GM12878 (cell line): ENCODE data around the gene SBF2. TPM values are rescaled to one million over a fixed set of nuclear protein-coding genes. Genes with fewer than 3 reads are reported as not detected.

Experiments
- ATAC-seq: fragments of 200-7000 bp; cut with Tn5 transposase; 3 replicates; pipeline ENCODE4 v1.9.1; 2020; ENCODE audit warnings: mild to moderate bottlenecking, moderate library complexity
- BruUV-seq: library from RNA; stranded (reverse); fragments of 400-500 nt; replicated peaks from 2 replicates; lab custom pipeline; 2021; lab: Mats Ljungman, UMichigan
- CTCF ChIA-PET: fragments of 300-600 bp; sonication (Branson Sonifier 250); formaldehyde crosslinking; extraction: SDS; loops from one replicate; lab custom pipeline; 2021; ENCODE audit warnings: inconsistent platforms; lab: Yijun Ruan, JAX
- POLR2A ChIA-PET: fragments of 350-600 bp; formaldehyde crosslinking; extraction: SDS; loops from one replicate; lab custom pipeline; 2021; ENCODE audit warnings: inconsistent platforms; lab: Charles Lee
- RAD21 ChIA-PET: fragments of 300-600 bp; sonication (Branson Sonifier 250); formaldehyde crosslinking; loops from one replicate; lab custom pipeline; 2023; ENCODE audit warnings: antibody characterized with exemption; ENCODE audit not compliant: unreplicated experiment; lab: Charles Lee
- SMC1A ChIA-PET: fragments of 300-600 bp; sonication (Branson Sonifier 250); formaldehyde crosslinking; loops from one replicate; lab custom pipeline; 2023; ENCODE audit not compliant: unreplicated experiment, uncharacterized antibody; lab: Charles Lee
- DNase-seq: peaks from one replicate; pipeline ENCODE4 v3.0.0-alpha.2; 2011; ENCODE audit warnings: low read depth, low spot score
- FAIRE-seq: peaks from 3 replicates; lab custom pipeline; 2011; peaks lifted over from hg19 to GRCh38; lab: Jason Lieb, UNC
- H2AFZ ChIP-seq: 2 replicates; pipeline ENCODE4 v1.6.0; 2011; ENCODE audit warnings: low read depth, low read length, control low read depth; ENCODE audit not compliant: control insufficient read depth
- H3K27ac ChIP-seq: 2 replicates; pipeline ENCODE4 v1.5.1; 2011; ENCODE audit warnings: control low read depth; ENCODE audit not compliant: control insufficient read depth, insufficient read depth
- H3K27me3 ChIP-seq, 2 experiments: replicated peaks in 1 of 2; 2 replicates each; pipeline versions ENCODE4 v1.6.0 to v1.6.1; 2011; ENCODE audit warnings: low read length in 1 of 2; ENCODE audit not compliant: control insufficient read depth in 2 of 2, insufficient read depth in 2 of 2
- H3K36me3 ChIP-seq, 2 experiments: 2 replicates each; pipeline ENCODE4 v1.5.1; 2011; ENCODE audit warnings: low read length in 1 of 2; ENCODE audit not compliant: control insufficient read depth in 2 of 2, insufficient read depth in 2 of 2
- H3K4me1 ChIP-seq: 2 replicates; pipeline ENCODE4 v1.6.1; 2011; ENCODE audit warnings: mild to moderate bottlenecking, low read length, moderate library complexity, mixed read lengths; ENCODE audit not compliant: control insufficient read depth, insufficient read depth
- H3K4me2 ChIP-seq: 2 replicates; pipeline ENCODE4 v1.6.0; 2011; ENCODE audit warnings: control low read depth; ENCODE audit not compliant: control insufficient read depth, insufficient read depth
- H3K4me3 ChIP-seq: fragments of 200-600 bp; sonication (generic); 2 replicates; pipeline ENCODE4 v1.5.1; 2016
- H3K79me2 ChIP-seq: 2 replicates; pipeline ENCODE4 v1.6.0; 2011; ENCODE audit warnings: low read length; ENCODE audit not compliant: control insufficient read depth, insufficient read depth
- H3K9ac ChIP-seq: 2 replicates; pipeline ENCODE4 v1.8.0; 2011; ENCODE audit warnings: low read length, control low read depth, mixed read lengths; ENCODE audit not compliant: control insufficient read depth, insufficient read depth
- H3K9me3 ChIP-seq: replicated peaks from 3 replicates; pipeline ENCODE4 v1.5.1; 2011; ENCODE audit warnings: mild to moderate bottlenecking, low read length; ENCODE audit not compliant: control insufficient read depth, insufficient read depth
- H4K20me1 ChIP-seq: 2 replicates; pipeline ENCODE4 v1.6.0; 2011; ENCODE audit not compliant: control insufficient read depth, insufficient read depth
- CBX5 ChIP-seq: sonication (generic); IDR thresholded peaks from 2 replicates; pipeline ENCODE4 v1.6.1; 2016; ENCODE audit warnings: low read depth, moderate library complexity, mild to moderate bottlenecking, inconsistent platforms
- CEBPB ChIP-seq, 2 experiments: fragments of 150-350 bp in 1 of 2; IDR thresholded peaks; 2 replicates each; pipeline ENCODE4 v1.6.1; 2012 to 2014; ENCODE audit warnings: low read depth in 2 of 2, low read length in 2 of 2, borderline replicate concordance in 1 of 2, inconsistent platforms in 1 of 2
- CHD1 ChIP-seq: IDR thresholded peaks from 2 replicates; pipeline ENCODE4 v1.6.1; 2012; ENCODE audit warnings: low read depth, low read length, improper control_type of control experiment
- CREB1 ChIP-seq: IDR thresholded peaks from 2 replicates; pipeline ENCODE4 v1.6.1; 2012; ENCODE audit warnings: low read depth, mild to moderate bottlenecking, inconsistent platforms
- CREM ChIP-seq: IDR thresholded peaks from 2 replicates; pipeline ENCODE4 v1.6.1; 2014; ENCODE audit warnings: antibody characterized with exemption, low read depth
- ESRRA ChIP-seq: IDR thresholded peaks from 2 replicates; pipeline ENCODE4 v1.6.1; 2012; ENCODE audit warnings: mild to moderate bottlenecking, low read length, improper control_type of control experiment
- FOXM1 ChIP-seq: IDR thresholded peaks from 2 replicates; pipeline ENCODE4 v1.6.1; 2012; ENCODE audit warnings: low read depth, mild to moderate bottlenecking, inconsistent platforms, low read length, moderate library complexity
- JUND ChIP-seq: IDR thresholded peaks from 2 replicates; pipeline ENCODE4 v1.6.1; 2012; ENCODE audit warnings: low read depth, mild to moderate bottlenecking, low read length, improper control_type of control experiment, moderate library complexity
- KAT2A ChIP-seq: conservative IDR thresholded peaks from 2 replicates; pipeline ENCODE4 v1.6.1; 2011; ENCODE audit warnings: low read depth, low read length; ENCODE audit not compliant: control insufficient read depth
- NFYB ChIP-seq: IDR thresholded peaks from 2 replicates; pipeline ENCODE4 v1.6.1; 2011; ENCODE audit warnings: low read depth, mild to moderate bottlenecking, low read length, improper control_type of control experiment, moderate library complexity; ENCODE audit not compliant: insufficient read depth
- PBX3 ChIP-seq: IDR thresholded peaks from 2 replicates; pipeline ENCODE4 v1.6.1; 2011; ENCODE audit warnings: mild to moderate bottlenecking, low read depth, low read length, moderate library complexity; ENCODE audit not compliant: insufficient replicate concordance
- PKNOX1 ChIP-seq: fragments of 450-650 bp; IDR thresholded peaks from 2 replicates; pipeline ENCODE4 v1.6.1; 2016; ENCODE audit warnings: mild to moderate bottlenecking
- RELA ChIP-seq: fragments of 450-650 bp; IDR thresholded peaks from 2 replicates; pipeline ENCODE4 v1.8.0; 2014; ENCODE audit warnings: borderline replicate concordance; ENCODE audit not compliant: partially characterized antibody
- ZNF687 ChIP-seq: fragments of 450-650 bp; IDR thresholded peaks from 2 replicates; pipeline ENCODE4 v1.6.1; 2017; ENCODE audit warnings: mild to moderate bottlenecking, moderate library complexity
- WGBS: methylation state at CpG from one replicate; pipeline ENCODE4 v1.1.6; 2016; ENCODE audit warnings: low lambda C conversion rate; ENCODE audit not compliant: insufficient replicate concordance, insufficient coverage; ENCODE audit errors: missing lambda C conversion rate; 5-methylcytosine and 5-hydroxymethylcytosine counted together
- in situ Hi-C: fragments of 300-500 bp; cut with MboI; formaldehyde crosslinking; loops from 9 replicates; pipeline ENCODE4 v1.14.3; 2018; ENCODE audit warnings: mixed read lengths
- intact Hi-C: fragments of 100-400 bp; cut with micrococcal nuclease; formaldehyde crosslinking; loops from one replicate; pipeline ENCODE4 v1.14.2; 2022; ENCODE audit not compliant: unreplicated experiment
- polyA plus RNA-seq, 11 experiments: library from polyadenylated mRNA; depleted of rRNA in 4 of 11; unstranded in 6 of 11; stranded (reverse) in 5 of 11; fragments of >200 nt; fragmentation: Nextera tagmentation in 4 of 11; fragmentation: Illumina TruSeq in 1 of 11; extraction: Ambion mirVana in 4 of 11; extraction: Trizol in 1 of 11; gene quantifications; 1 replicate in 1 of 11; 2 replicates in 10 of 11; pipeline versions ENCODE4 v1.2.1 to v1.2.3, GENCODE V29; 2011 to 2016; ENCODE audit warnings: inconsistent platforms in 2 of 11, missing spikeins in 2 of 11, low read depth in 1 of 11
- total RNA-seq, 4 experiments: library from RNA; depleted of rRNA in 3 of 4; stranded (reverse); fragments of >200 nt in 3 of 4; fragmentation: Illumina TruSeq in 1 of 4; extraction: Trizol in 1 of 4; gene quantifications; 2 replicates each; pipeline versions ENCODE4 v1.2.1 to v1.2.3, GENCODE V29; 2013 to 2021

SBF2 gene
- total and polyA plus RNA-seq, 10 of the 15 experiments (the other 5 are each of a cell fraction or from before 2014, with no cell fraction given): 0.24 to 2.3 (median 1.1) TPM

- TF ChIP-seq CBX5 (no peak), PBX3 (no peak), RELA (no peak), JUND (no peak)
Observed at GRCh38 chr11:10315083-10315482, 21.1 kb upstream of the SBF2 start (continued).

- H3K9me3 ChIP-seq: peaks cover 3% of the 10 kb centered on the region; the same call in 2 of the 3 replicates
- H3K4me3 ChIP-seq: no peak overlapping the region
- SMC1A ChIA-PET: interaction anchor here (0.6 to 2.7 kb wide), 10 partner anchors 10 to 569 kb away, joined by 3 to 12 read pairs (median 4); no protein-coding TSS in a partner anchor
- ATAC-seq (peak; percentile 77), FAIRE-seq (peak; percentile 7), DNase-seq (peak; percentile 66)
- WGBS: 3% methylated on average over 8 of the region's 8 CpGs
- H3K4me1 ChIP-seq: peaks cover 31% of the 10 kb centered on the region
- H3K27me3 ChIP-seq: no peaks in the 10 kb centered on the region
- CTCF ChIA-PET: interaction anchor here (1.0 to 2.8 kb wide), 8 partner anchors 10 to 454 kb away, joined by 3 to 24 read pairs (median 6); partner anchors contain the start of gene ADM
- no peak overlapping the region for H3K9ac ChIP-seq
- H4K20me1 ChIP-seq: no peaks in the 10 kb centered on the region
- peak overlapping the region; percentile 17; the same call in 1 of the 2 replicates for H3K4me2 ChIP-seq
- no peak overlapping the region for H3K27ac ChIP-seq
- in situ Hi-C loops (no loop called here), intact Hi-C loops (no loop called here)
- H3K79me2 ChIP-seq: no peaks in the 10 kb centered on the region
- BruUV-seq: no TSS peak
- H2AFZ ChIP-seq: no peak overlapping the region
- H3K36me3 ChIP-seq: no peaks in the 10 kb centered on the region
- POLR2A ChIA-PET: interaction anchor here (0.6 to 1.7 kb wide), 2 partner anchors 10 to 564 kb away, joined by 3 read pairs; partner anchors contain the start of gene ADM
- RAD21 ChIA-PET: interaction anchor here (0.7 to 2.0 kb wide), 6 partner anchors 10 to 555 kb away, joined by 3 to 7 read pairs (median 4); partner anchors contain the start of gene ADM
- no peak for TF ChIP-seq ESRRA
- no peak for TF ChIP-seq CHD1
- peak; percentile 56; the same call in 1 of the 2 replicates for TF ChIP-seq PKNOX1
- no peak for TF ChIP-seq ZNF687
- TF ChIP-seq FOXM1: no peak
- peak; percentile 82 for TF ChIP-seq CREM
- TF ChIP-seq KAT2A: no peak
- 0 out of 2 replicates have a peak, but pooled peaks have one; percentile 31 for TF ChIP-seq NFYB
- peak; percentile 91 for TF ChIP-seq CREB1
- TF ChIP-seq CEBPB (IDR thresholded peaks at IDR 0.05; ENCODE audit: borderline replicate concordance in 1 of 2, low read depth in 2 of 2, low read length in 2 of 2): peak in 1 of 2 experiments; percentile 50; a peak in 1 of 4 replicates
Observed at GRCh38 chr11:10314199-10315072, 20.4 kb upstream of the SBF2 start.
